HG03432 (cell line): ENCODE measurements around the gene GID4.

Experiments
- ATAC-seq: cut with Tn5 transposase; IDR thresholded peaks from one replicate; pipeline ENCODE4 v1.9.1; 2021; ENCODE audit warnings: mild to moderate bottlenecking, moderate library complexity; ENCODE audit not compliant: unreplicated experiment

GID4 gene

GRCh38 chr17:18042983-18043382, 3.8 kb downstream of the GID4 start:
- no peak for ATAC-seq

GRCh38 chr17:18043491-18043890, 4.3 kb downstream of the GID4 start:
- no peak for ATAC-seq

- no peak for ATAC-seq
Measured at GRCh38 chr17:18044609-18045008, 5.4 kb downstream of the GID4 start.

GRCh38 chr17:18045691-18046350, 6.6 kb downstream of the GID4 start:
- ATAC-seq: no peak

GRCh38 chr17:18055597-18055996, 16.4 kb downstream of the GID4 start:
- no peak for ATAC-seq

GRCh38 chr17:18056214-18056613, 17.0 kb downstream of the GID4 start:
- ATAC-seq: no peak

GRCh38 chr17:18059283-18059682, 20.1 kb downstream of the GID4 start:
- ATAC-seq: no peak

- ATAC-seq: no peak
Measured at GRCh38 chr17:18064053-18064452, 24.8 kb downstream of the GID4 start.

GRCh38 chr17:18065546-18065945, 26.3 kb downstream of the GID4 start:
- ATAC-seq: no peak

GRCh38 chr17:18066866-18067265, 27.7 kb downstream of the GID4 start:
- no peak for ATAC-seq

- no peak for ATAC-seq
Measured at GRCh38 chr17:18069101-18069500, 29.9 kb downstream of the GID4 start.

GRCh38 chr17:18070861-18071340, 31.7 kb downstream of the GID4 start:
- no peak for ATAC-seq

GRCh38 chr17:18071751-18072150, 32.5 kb downstream of the GID4 start:
- ATAC-seq: no peak

- no peak for ATAC-seq
Measured at GRCh38 chr17:18074566-18075272, 35.5 kb downstream of the GID4 start.

GRCh38 chr17:18076936-18077335, 37.7 kb downstream of the GID4 start:
- ATAC-seq: no peak

GRCh38 chr17:18079543-18079942, 40.3 kb downstream of the GID4 start:
- ATAC-seq: no peak

GRCh38 chr17:18084256-18084655, 45.0 kb downstream of the GID4 start:
- no peak for ATAC-seq

- peak; percentile 87 for ATAC-seq
Measured at GRCh38 chr17:18087610-18088491, 48.6 kb downstream of the GID4 start, which contains the start of gene DRG2. Gene DRG2 (plus strand): TSS chr17:18087948. CDS start chr17:18088024, 76 bp downstream.

- no peak for ATAC-seq
Measured at GRCh38 chr17:18089613-18090012, 50.4 kb downstream of the GID4 start.

GRCh38 chr17:18093616-18094408, 54.6 kb downstream of the GID4 start:
- no peak for ATAC-seq

- ATAC-seq: no peak
Measured at GRCh38 chr17:18094409-18094807, 55.2 kb downstream of the GID4 start.
